Panc1 (cell line): Measurements from ENCODE around the gene WTAP. TPM values are rescaled to one million over a fixed set of nuclear protein-coding genes. Genes with fewer than 3 reads are reported as not detected.

Experiments used
- ATAC-seq: fragments of 200-7000 bp; cut with Tn5 transposase; 2 replicates; pipeline ENCODE4 v1.9.1; 2020; ENCODE audit warnings: mild to moderate bottlenecking, moderate library complexity
- BruUV-seq: library from RNA; stranded (reverse); fragments of 400-500 nt; replicated peaks from 2 replicates; lab custom pipeline; 2021; lab: Mats Ljungman, UMichigan
- CTCF ChIA-PET: fragments of 300-600 bp; sonication (Branson Sonifier 250); formaldehyde crosslinking; loops from one replicate; lab custom pipeline; 2022; ENCODE audit warnings: antibody characterized with exemption; lab: Charles Lee
- POLR2A ChIA-PET: fragments of 300-600 bp; sonication (Branson Sonifier 250); formaldehyde crosslinking; loops from one replicate; lab custom pipeline; 2022; ENCODE audit warnings: antibody characterized with exemption; lab: Charles Lee
- DNase-seq: peaks from one replicate; pipeline ENCODE4 v3.0.0-alpha.2; 2010; ENCODE audit warnings: low read depth, low spot score
- H3K27ac ChIP-seq: 2 replicates; pipeline ENCODE4 v1.5.1; 2011; ENCODE audit warnings: mild to moderate bottlenecking, low read length, inconsistent platforms
- H3K27me3 ChIP-seq: fragments of 200-500 bp; sonication (Bioruptor generic); 2 replicates; pipeline ENCODE4 v1.6.0; 2014; ENCODE audit warnings: low read length, inconsistent platforms; ENCODE audit not compliant: control insufficient read depth, insufficient read depth
- H3K36me3 ChIP-seq: fragments of 200-500 bp; sonication (Bioruptor generic); 2 replicates; pipeline ENCODE4 v1.5.1; 2014; ENCODE audit warnings: inconsistent platforms, mild to moderate bottlenecking, low read length, moderate library complexity; ENCODE audit not compliant: control insufficient read depth, insufficient read depth
- H3K4me1 ChIP-seq: 2 replicates; pipeline ENCODE4 v1.5.1; 2011; ENCODE audit warnings: inconsistent platforms, mild to moderate bottlenecking, low read length, moderate library complexity; ENCODE audit not compliant: control insufficient read depth, insufficient read depth
- H3K4me3 ChIP-seq, 2 experiments: 2 replicates each; pipeline ENCODE4 v1.5.1; 2011 to 2012; ENCODE audit warnings: low read depth in 2 of 2, low read length in 2 of 2, mild to moderate bottlenecking in 2 of 2, inconsistent platforms in 1 of 2, moderate library complexity in 1 of 2
- H3K9me3 ChIP-seq: fragments of 200-500 bp; sonication (Bioruptor generic); 2 replicates; pipeline ENCODE4 v1.5.1; 2014; ENCODE audit warnings: low read depth, mild to moderate bottlenecking, inconsistent platforms, low read length, moderate library complexity; ENCODE audit not compliant: control insufficient read depth, insufficient read depth
- POLR2AphosphoS5 ChIP-seq: IDR thresholded peaks from 2 replicates; pipeline ENCODE4 v1.6.1; 2012; ENCODE audit warnings: mild to moderate bottlenecking, low read depth, low read length, moderate library complexity
- SIN3A ChIP-seq: IDR thresholded peaks from 2 replicates; pipeline ENCODE4 v1.6.1; 2012; ENCODE audit warnings: low read depth, mild to moderate bottlenecking, low read length, moderate library complexity, borderline replicate concordance; ENCODE audit not compliant: insufficient read depth
- TCF7L2 ChIP-seq: IDR thresholded peaks from 2 replicates; pipeline ENCODE4 v1.6.1; 2011; ENCODE audit warnings: mild to moderate bottlenecking, low read depth, low read length, inconsistent platforms
- in situ Hi-C: cut with HindIII; loops from 2 replicates; pipeline ENCODE4 v1.10.0; 2016; ENCODE audit warnings: low sequenced_read_pairs, low pct_unique_long_range_greater_than_20kb
- intact Hi-C: fragments of 100-400 bp; cut with micrococcal nuclease; formaldehyde crosslinking; loops from one replicate; pipeline ENCODE4 v1.10.0; 2022; ENCODE audit not compliant: unreplicated experiment
- total RNA-seq: library from RNA; stranded (reverse); gene quantifications from one replicate; pipeline ENCODE4 v1.2.1, GENCODE V29; 2021; ENCODE audit not compliant: unreplicated experiment
- TF ChIP-seq, protein P1 (sequence below), 2 experiments: IDR thresholded peaks; 2 replicates each; pipeline ENCODE4 v1.6.1; 2011 to 2012; ENCODE audit warnings: low read depth in 2 of 2, control low read depth in 1 of 2, low read length in 1 of 2, mild to moderate bottlenecking in 1 of 2, moderate library complexity in 1 of 2; ENCODE audit not compliant: insufficient read depth in 1 of 2
- TF ChIP-seq, protein P2 (sequence below): fragments of 450-650 bp; IDR thresholded peaks from 2 replicates; pipeline ENCODE4 v1.5.1; 2017; ENCODE audit warnings: mild to moderate bottlenecking

The WTAP gene
- total RNA-seq, 1 experiment from 2014 or later, result 112 TPM

DNA sequence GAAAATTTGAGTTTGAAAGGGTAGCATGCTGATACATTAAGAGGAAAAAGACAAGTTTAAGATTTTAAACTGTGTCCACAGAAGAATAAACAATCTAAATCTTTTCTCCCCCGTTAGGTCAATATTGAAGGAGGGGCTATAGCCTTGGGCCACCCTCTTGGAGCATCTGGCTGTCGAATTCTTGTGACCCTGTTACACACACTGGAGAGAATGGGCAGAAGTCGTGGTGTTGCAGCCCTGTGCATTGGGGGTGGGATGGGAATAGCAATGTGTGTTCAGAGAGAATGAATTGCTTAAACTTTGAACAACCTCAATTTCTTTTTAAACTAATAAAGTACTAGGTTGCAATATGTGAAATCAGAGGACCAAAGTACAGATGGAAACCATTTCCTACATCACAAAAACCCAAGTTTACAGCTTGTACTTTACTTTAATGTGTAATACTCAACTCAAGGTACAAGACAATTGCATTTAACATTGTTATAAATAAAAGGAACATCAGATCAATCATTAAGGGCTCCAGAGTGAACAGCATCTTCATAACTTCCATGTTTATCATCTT, 51.3 kb downstream of the WTAP start:
- no peak for ATAC-seq
- TF ChIP-seq, protein P1, sequence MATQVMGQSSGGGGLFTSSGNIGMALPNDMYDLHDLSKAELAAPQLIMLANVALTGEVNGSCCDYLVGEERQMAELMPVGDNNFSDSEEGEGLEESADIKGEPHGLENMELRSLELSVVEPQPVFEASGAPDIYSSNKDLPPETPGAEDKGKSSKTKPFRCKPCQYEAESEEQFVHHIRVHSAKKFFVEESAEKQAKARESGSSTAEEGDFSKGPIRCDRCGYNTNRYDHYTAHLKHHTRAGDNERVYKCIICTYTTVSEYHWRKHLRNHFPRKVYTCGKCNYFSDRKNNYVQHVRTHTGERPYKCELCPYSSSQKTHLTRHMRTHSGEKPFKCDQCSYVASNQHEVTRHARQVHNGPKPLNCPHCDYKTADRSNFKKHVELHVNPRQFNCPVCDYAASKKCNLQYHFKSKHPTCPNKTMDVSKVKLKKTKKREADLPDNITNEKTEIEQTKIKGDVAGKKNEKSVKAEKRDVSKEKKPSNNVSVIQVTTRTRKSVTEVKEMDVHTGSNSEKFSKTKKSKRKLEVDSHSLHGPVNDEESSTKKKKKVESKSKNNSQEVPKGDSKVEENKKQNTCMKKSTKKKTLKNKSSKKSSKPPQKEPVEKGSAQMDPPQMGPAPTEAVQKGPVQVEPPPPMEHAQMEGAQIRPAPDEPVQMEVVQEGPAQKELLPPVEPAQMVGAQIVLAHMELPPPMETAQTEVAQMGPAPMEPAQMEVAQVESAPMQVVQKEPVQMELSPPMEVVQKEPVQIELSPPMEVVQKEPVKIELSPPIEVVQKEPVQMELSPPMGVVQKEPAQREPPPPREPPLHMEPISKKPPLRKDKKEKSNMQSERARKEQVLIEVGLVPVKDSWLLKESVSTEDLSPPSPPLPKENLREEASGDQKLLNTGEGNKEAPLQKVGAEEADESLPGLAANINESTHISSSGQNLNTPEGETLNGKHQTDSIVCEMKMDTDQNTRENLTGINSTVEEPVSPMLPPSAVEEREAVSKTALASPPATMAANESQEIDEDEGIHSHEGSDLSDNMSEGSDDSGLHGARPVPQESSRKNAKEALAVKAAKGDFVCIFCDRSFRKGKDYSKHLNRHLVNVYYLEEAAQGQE (IDR thresholded peaks at IDR 0.05; ENCODE audit: insufficient read depth in 1 of 2, low read depth in 2 of 2, low read length in 1 of 2), result no peak
- TF ChIP-seq SIN3A, result no peak
- no peak for TF ChIP-seq POLR2AphosphoS5
- TF ChIP-seq, protein P2, sequence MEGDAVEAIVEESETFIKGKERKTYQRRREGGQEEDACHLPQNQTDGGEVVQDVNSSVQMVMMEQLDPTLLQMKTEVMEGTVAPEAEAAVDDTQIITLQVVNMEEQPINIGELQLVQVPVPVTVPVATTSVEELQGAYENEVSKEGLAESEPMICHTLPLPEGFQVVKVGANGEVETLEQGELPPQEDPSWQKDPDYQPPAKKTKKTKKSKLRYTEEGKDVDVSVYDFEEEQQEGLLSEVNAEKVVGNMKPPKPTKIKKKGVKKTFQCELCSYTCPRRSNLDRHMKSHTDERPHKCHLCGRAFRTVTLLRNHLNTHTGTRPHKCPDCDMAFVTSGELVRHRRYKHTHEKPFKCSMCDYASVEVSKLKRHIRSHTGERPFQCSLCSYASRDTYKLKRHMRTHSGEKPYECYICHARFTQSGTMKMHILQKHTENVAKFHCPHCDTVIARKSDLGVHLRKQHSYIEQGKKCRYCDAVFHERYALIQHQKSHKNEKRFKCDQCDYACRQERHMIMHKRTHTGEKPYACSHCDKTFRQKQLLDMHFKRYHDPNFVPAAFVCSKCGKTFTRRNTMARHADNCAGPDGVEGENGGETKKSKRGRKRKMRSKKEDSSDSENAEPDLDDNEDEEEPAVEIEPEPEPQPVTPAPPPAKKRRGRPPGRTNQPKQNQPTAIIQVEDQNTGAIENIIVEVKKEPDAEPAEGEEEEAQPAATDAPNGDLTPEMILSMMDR, result no peak
- TF ChIP-seq TCF7L2, result no peak
- ChIA-PET CTCF (no interaction called here), POLR2A (interaction anchor here (0.7 kb wide), 1 partner anchor 14 kb away, joined by 7 read pairs; no protein-coding TSS in a partner anchor)
- Histone ChIP-seq H3K4me1 (no peaks in the 10 kb centered on the region; the same call in 1 of the 2 replicates), H3K9me3 (no peaks in the 10 kb centered on the region), H3K4me3 (no peak overlapping the region), H3K27ac (no peak overlapping the region), H3K27me3 (no peaks in the 10 kb centered on the region), H3K36me3 (peaks cover 49% of the 10 kb centered on the region)
- DNase-seq, result no peak
- intact Hi-C loops, result no loop called here
- TSS peak; percentile 74 for BruUV-seq
- in situ Hi-C loops, result no loop called here

DNA sequence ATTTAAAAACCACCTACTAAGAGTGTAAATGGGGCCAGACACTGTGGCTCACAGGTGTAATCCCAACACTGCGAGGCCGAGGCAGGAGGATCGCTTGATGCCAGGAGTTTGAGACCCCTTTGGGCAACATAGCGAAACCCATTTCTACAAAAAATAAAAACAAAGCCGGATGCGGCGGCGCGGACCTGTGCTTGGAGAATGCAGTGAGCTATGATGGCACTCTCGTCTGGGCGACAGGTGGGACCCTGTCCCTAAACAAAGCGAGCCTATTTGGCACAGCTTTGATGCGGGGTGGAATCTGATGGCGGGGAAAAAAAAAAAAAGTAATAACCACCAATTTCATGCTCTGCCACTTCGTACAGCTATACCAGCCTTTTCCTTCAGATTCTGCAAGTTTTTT, 61.0 kb downstream of the WTAP start:
- ChIA-PET CTCF (no interaction called here), POLR2A (interaction anchor here (0.6 kb wide), 1 partner anchor 18 kb away, joined by 3 read pairs; no protein-coding TSS in a partner anchor)
- Histone ChIP-seq H3K9me3 (no peaks in the 10 kb centered on the region), H3K4me3 (peak overlapping the region; percentile 98 to 99), H3K36me3 (peaks cover 55% of the 10 kb centered on the region), H3K4me1 (peaks cover 28% of the 10 kb centered on the region; the same call in 1 of the 2 replicates), H3K27me3 (no peaks in the 10 kb centered on the region), H3K27ac (peak overlapping the region; percentile 87)
- no TSS peak for BruUV-seq
- ATAC-seq (no peak), DNase-seq (no peak)
- in situ Hi-C loops, result no loop called here
- intact Hi-C loops, result loop anchor here (5.0 kb wide), 1 partner anchor 96 kb away; the partner anchor contains the start of gene SOD2
- TF ChIP-seq, protein P1 (IDR thresholded peaks at IDR 0.05; ENCODE audit: insufficient read depth in 1 of 2, low read depth in 2 of 2, low read length in 1 of 2), result no peak
- TF ChIP-seq SIN3A (no peak), TCF7L2 (no peak), POLR2AphosphoS5 (no peak)
- TF ChIP-seq, protein P2, result no peak
